NCI-H2107 (cell line): ENCODE data around the gene CHST8.
"Not testable (repeated sequence)": the region's sequence is repeated elsewhere in the genome, so short reads cannot be mapped to it uniquely, and the experiment has no call there.

ENCODE experiments used
- DNase-seq: peaks from one replicate; lab custom pipeline; 2025; lab: John Stamatoyannopoulos, UW

Gene CHST8

GRCh38 chr19:33644284-33644836 lies 22.6 kb downstream of the CHST8 start:
- DNase-seq: no peak

GRCh38 chr19:33646306-33646705 lies 24.6 kb downstream of the CHST8 start:
- DNase-seq: no peak

DNA sequence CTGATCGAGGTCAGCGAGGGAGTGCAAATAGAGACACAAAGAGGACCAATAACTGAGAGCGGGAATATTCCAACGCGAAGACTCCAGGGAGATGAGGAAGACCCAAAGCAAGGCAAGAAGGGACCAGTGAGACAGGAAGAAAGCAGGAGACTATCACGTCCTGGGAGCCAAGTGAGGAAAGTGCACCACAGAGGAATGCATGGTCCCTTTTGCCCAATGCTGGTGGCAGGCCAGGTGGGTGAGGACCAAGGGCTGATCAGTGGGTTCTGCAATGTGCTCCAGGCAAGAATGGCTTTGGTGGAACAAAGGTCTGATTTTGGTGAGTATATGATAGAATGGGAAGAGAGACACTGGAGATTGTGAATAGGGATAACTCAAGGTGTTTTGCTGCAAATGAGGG lies 25.4 kb downstream of the CHST8 start:
- no peak for DNase-seq

DNA sequence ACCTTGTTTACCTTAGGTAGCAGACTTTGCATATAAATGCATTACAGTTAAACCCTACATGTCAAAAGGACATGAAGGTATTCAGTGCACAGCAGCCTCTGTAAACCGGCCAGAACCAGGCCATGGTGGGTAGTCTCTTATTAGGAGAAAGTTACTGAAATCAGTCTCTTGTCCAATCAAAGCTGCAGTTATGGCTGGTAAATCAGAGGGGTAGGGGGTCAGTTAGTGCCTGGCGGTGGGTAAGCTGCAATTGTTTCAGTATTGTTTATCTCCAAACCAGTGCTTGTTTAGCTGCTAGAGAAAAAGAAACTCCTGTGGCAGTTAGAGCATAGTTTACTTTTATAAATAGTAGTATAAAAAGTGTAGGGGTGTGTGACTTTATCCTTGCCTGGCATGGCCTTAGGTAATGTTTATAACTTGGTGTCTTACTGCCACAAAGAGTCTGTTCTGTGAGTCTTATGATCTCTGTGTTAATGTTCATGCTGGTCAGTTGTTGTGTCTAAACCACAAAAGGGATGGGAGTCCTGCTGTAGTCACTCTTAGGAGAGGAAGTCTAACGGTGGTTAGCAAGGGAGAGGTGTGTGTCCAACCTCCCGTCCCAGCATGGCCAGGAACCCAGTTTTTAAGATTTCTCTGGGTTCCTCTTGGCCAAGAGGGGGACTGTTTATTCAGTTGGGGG lies 28.0 kb downstream of the CHST8 start:
- DNase-seq: no peak

DNA sequence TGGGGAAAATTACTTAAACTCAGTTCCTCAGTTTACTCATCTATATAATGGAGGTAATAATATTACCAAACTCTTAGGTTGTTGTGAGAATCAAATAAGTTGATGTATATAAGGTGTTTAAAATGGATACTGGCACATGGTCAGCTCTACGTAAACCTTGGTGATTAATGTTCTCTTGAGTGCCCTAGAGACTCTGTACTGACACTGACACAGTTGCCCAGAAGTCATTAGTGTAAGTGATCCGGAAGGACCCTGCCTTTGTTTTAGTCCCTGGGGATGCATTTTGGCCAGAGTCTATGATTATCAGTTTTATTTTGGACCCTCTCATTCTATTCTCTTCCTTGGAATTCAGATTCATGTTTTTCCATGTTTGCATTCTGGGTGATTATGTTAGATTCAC lies 31.9 kb downstream of the CHST8 start:
- no peak for DNase-seq

- no peak for DNase-seq
These were observed 33.2 kb downstream of the CHST8 start for GRCh38 chr19:33654840-33655508.

DNA sequence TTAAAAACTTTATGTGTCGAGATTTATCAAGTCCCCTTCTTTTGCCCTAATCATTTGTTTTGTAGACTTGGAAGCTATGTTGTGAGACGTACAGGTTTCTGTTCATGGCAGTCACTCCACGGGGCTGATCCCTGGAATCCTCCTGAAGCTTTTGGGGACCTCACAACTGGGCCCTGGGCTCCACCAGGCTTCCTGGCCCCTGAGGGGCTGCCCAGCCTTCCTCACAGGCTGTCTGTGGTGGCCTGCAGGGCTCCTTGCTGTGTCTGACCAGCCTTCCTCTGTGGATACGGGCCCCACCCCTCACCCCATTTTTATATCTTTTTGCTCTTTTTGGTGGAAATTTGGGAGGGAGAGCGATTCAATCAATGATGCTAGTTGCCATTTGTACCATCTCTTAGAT lies 38.1 kb downstream of the CHST8 start:
- no peak for DNase-seq

- DNase-seq: no peak
These were observed 38.8 kb downstream of the CHST8 start for GRCh38 chr19:33660410-33661124.

DNA sequence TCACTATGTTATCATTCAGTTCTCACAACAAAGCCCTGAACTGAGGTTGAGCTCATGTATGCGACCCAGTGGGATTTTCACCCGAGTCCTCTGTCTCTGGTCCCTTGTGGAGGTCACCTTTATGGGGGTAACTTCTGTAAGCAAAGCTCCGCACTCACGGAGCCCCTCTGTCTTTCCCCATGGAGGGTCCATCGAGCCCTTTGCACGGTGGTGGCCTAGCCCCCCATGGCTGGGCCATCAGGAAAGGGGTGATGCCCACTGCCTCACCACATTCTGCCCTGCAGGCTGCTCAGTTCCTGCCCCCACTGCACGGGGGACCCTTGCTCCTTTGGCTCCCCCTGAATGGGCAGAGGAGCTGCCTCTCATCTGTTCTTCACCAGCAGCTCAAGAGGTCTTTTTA lies 39.6 kb downstream of the CHST8 start:
- no peak for DNase-seq

DNA sequence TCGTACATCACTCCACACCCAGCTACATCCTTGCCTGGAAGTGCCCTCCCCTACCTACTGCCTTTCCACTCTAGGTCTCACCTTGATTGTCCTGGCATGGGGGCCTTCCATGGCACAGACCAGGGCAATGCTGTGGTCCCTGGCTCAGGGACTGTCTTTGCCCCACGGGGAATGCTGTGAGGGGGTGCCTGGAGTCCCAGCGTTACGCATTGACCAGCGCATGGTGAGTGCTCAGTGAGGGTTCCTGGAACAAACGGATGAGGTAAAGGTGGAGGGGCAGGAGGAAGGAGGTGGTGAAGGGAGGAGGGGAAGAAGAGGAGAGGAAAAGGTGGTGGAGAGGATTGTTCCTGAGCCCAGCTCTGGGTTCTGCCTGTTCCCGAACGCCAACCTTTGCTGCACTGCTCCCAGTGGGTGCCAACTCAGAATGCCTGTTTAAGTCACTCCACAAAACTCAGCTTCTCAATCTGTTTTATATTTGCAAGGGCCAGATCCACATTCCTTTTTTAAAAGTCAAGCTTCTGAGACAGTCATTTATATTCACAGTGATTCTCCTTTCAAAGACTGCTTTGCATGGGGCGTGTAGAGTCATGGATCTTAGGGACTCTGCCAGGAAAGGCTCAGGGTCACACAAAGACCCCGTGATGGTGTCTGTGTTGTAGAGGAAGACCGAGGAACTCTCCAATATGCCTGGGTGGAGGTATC lies 40.8 kb downstream of the CHST8 start:
- no peak for DNase-seq

GRCh38 chr19:33663316-33663715 lies 41.6 kb downstream of the CHST8 start:
- DNase-seq: not testable (repeated sequence)

DNA sequence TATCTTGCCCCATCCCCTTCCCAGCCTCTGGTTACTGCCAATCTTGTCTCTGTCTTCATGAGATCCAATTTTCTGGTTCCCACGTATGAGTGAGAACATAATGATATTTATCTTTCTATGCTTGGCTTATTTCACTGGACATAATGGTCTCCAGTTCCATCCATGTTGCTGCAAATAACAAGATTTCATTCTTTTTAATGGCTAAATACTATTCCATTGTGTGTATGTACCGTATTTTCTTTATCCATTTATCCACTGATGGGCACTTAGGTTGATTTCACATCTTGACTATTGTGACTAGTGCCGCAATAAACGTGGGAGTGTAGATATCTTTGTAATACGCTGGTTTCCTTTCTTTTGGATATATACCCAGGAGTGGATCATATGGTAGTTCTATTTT lies 43.0 kb downstream of the CHST8 start:
- no peak for DNase-seq

DNA sequence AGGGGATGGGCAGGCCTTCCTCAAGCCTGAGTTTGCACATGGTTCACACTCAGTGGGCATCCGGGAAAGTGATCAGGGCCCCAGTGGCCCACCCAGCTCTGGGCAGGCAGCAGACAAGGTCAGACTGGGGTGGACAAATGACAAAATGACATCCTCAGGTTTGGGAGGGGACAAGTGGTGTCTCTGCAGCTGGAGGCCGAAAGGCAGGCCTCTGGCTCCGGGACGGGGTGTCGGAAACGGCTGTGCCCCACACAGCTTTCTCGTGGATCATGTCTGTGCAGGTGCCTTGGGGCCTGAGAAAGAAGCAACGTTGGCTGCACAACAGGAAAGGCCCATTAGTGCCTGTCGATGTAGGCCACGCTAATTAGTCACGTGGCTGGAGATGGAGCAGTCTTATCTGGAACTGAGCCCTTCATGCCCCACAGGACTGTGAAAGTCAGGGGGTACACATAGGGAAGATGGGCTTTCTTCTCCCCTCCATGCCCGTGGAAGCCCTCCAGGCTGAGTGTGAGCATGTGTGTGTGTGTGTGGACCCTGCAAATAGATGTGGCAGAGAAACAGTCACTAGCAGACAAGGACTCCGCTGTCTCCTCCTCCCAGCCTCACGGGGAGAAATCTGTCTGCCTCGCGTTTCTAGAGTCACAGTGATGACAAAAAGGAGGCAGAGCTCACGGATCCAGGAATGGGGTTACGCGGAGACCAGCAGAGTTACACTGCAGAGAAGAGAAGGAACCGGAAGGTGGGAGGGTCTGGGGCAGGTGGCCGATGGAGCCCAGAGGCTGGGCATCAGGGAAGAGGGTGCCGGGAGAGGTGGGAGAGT lies 44.2 kb downstream of the CHST8 start:
- DNase-seq: no peak

- no peak for DNase-seq
These were observed 45.4 kb downstream of the CHST8 start for GRCh38 chr19:33667141-33667650.

DNA sequence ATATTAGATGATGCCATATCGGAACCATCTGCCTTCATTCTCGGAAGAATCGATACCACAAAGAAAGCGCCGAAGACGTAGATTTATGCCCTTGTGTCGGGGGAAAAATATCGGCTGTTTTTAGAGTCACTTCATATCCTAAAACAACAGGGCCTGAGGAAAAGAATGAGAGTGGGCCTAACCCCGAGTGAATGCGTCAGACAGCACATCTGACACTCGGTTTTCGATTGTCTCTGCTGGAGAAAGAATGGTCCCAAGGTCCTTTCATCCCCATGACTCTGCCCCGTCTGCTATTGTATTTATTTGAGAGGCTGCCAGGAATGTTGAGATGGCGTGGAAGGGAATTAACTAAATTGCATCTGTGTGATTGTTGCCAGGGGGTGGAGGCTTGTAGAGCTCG lies 46.1 kb downstream of the CHST8 start:
- DNase-seq: no peak

DNA sequence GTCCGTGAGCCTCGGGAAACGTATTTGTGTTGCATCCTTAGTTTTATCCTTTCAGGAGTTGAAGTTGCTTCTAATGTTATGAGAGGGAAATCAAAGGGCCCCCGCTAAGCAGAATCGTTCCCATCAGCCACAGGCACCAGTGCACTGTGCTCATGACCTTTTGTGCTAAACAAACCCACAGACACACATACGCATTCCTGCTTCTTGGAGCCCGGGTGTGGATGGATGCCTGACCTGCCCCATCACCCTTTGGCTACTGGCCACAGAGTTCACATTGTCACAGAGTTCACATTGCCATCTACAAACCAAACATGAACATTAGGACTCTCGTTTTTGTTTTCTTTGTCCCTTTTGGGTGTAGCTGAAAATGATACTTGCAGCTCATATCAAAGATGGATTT lies 47.2 kb downstream of the CHST8 start:
- DNase-seq: no peak

GRCh38 chr19:33669376-33669775 lies 47.6 kb downstream of the CHST8 start:
- no peak for DNase-seq

DNA sequence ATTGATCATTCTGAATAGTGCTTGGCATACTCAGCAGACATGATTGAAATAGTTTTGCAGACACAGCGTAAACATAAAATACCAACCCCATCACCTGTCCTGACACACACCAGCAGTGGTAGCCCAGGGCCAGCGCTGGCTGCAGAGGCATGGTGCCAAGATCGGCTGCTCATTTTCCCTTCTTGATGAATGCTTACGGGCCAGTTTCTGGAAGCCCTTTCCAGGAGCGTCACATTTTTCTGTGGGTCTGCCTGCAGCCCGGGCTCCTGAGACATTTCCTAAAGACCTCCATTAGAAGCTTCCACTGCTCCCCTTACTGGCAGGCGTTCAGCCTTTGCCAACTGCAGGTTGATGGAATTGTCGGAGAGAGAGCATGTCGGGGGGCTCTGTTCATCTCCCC lies 48.6 kb downstream of the CHST8 start:
- DNase-seq: no peak

DNA sequence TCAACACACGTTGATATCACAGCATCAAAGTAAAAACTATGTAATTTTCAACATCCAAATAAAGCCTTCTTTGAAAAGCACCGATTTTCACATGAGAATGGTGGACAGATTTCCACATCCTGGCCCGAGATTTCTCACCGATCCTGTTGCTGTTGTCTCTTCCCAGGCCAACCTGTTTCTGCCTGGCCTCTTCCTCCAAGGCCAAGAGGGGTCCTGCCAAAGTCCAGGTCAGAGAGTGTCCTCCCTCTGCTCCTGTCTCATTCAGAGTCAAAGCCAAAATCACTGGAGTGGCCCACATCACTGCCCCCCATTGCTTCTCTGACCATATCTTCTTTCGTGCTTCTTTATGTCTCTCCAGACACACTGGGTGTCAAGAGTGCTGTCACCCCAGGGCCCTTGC lies 49.5 kb downstream of the CHST8 start:
- no peak for DNase-seq

DNA sequence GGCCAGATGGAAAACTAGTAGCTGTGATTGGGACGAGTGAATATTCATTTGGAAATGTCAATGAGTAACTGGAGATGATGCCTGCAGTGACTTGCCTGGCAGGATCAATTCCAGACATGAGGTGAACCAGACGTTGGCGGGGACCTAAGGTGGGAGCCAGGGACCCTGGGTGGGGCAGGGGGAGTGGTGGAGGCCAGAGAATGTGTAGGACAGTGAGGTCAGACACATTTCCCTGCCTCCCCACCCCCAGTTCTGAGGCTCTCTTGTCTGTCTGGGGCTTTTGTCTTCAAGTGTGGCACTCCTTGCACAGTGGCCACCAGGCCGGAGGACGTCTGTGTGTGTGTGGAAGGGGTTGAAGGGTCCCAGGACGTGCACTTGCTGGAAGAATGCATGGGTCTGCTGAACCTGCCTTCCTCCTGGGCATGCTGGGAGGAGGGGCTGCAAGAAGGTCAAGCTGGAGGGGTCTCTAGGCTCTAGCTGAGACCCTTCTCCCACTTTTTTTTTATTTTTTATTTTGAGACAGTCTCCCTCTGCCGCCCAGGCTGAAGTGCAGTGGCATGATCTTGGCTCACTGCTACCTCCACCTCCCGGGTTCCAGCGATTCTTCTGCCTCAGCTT lies 51.6 kb downstream of the CHST8 start:
- no peak for DNase-seq
